GM10248 (cell line): ENCODE measurements around the gene WDTC1.

Experiments
- CTCF ChIA-PET: fragments of 300-600 bp; sonication (Branson Sonifier 250); formaldehyde crosslinking; extraction: SDS; loops from one replicate; lab custom pipeline; 2021; ENCODE audit warnings: antibody characterized with exemption; lab: Yijun Ruan, JAX
- POLR2A ChIA-PET: fragments of 350-650 bp; sonication (Branson Sonifier 250); formaldehyde crosslinking; extraction: SDS; loops from one replicate; lab custom pipeline; 2020; ENCODE audit warnings: antibody characterized with exemption; lab: Yijun Ruan, JAX
- DNase-seq: peaks from one replicate; pipeline ENCODE4 v3.0.0; 2012; ENCODE audit errors: extremely low spot score
- CTCF ChIP-seq: IDR thresholded peaks from 2 replicates; pipeline ENCODE4 v1.5.1; 2012; ENCODE audit warnings: mild to moderate bottlenecking, low read depth; ENCODE audit errors: extremely low read depth, missing control alignments, control extremely low read depth

WDTC1 gene

GRCh38 chr1:27292106-27292505, 57.7 kb downstream of the WDTC1 start:
- ChIA-PET POLR2A (interaction anchor here (0.6 kb wide), 1 partner anchor 162 kb away, joined by 3 read pairs; no protein-coding TSS in a partner anchor), CTCF (interaction anchor here (1.0 to 11.8 kb wide), 7 partner anchors 8 to 190 kb away, joined by 3 to 222 read pairs (median 4); partner anchors contain the start of gene CD164L2)
- no peak for DNase-seq
- no peak for TF ChIP-seq CTCF

GRCh38 chr1:27293915-27294314, 59.5 kb downstream of the WDTC1 start:
- CTCF ChIA-PET = interaction anchor here (0.9 to 12.4 kb wide), 11 partner anchors 11 to 369 kb away, joined by 3 to 324 read pairs (median 98); partner anchors contain the start of genes CD164L2 and GPR3
- POLR2A ChIA-PET = no interaction called here
- no peak for TF ChIP-seq CTCF
- DNase-seq = no peak

GRCh38 chr1:27296773-27297291, 62.4 kb downstream of the WDTC1 start:
- DNase-seq = peak; percentile 74
- ChIA-PET CTCF (interaction anchor here (0.6 to 12.4 kb wide), 67 partner anchors 14 to 458 kb away, joined by 3 to 324 read pairs (median 4); partner anchors contain the start of genes AHDC1, CD164L2, FCN3 and GPR3), POLR2A (interaction anchor here (0.6 kb wide), 1 partner anchor 20 kb away, joined by 6 read pairs; no protein-coding TSS in a partner anchor)
- TF ChIP-seq CTCF = peak; percentile 86

- ChIA-PET CTCF (interaction anchor here (0.9 to 12.4 kb wide), 31 partner anchors 14 to 309 kb away, joined by 3 to 324 read pairs (median 6); partner anchors contain the start of genes AHDC1, CD164L2 and GPR3), POLR2A (no interaction called here)
- TF ChIP-seq CTCF = no peak
- DNase-seq = no peak
These were observed 63.5 kb downstream of the WDTC1 start for GRCh38 chr1:27297903-27298302.

- no peak for DNase-seq
- ChIA-PET CTCF (interaction anchor here (0.6 to 12.4 kb wide), 24 partner anchors 8 to 308 kb away, joined by 3 to 324 read pairs (median 10); partner anchors contain the start of genes AHDC1, CD164L2 and GPR3), POLR2A (no interaction called here)
- TF ChIP-seq CTCF = no peak
These were observed 64.4 kb downstream of the WDTC1 start for GRCh38 chr1:27298632-27299384.

- no peak for TF ChIP-seq CTCF
- ChIA-PET CTCF (interaction anchor here (0.8 to 12.4 kb wide), 39 partner anchors 9 to 393 kb away, joined by 3 to 324 read pairs (median 6); partner anchors contain the start of genes AHDC1, CD164L2, GPR3 and MAP3K6), POLR2A (interaction anchor here (0.7 to 1.9 kb wide), 2 partner anchors 98 to 1745 kb away, joined by 3 to 6 read pairs; no protein-coding TSS in a partner anchor)
- no peak for DNase-seq
These were observed 65.2 kb downstream of the WDTC1 start for GRCh38 chr1:27299385-27300271.
